ENCODE results near the gene ABHD8. TPM values are rescaled to one million over a fixed set of nuclear protein-coding genes. Genes with fewer than 3 reads are reported as not detected.

Gene ABHD8
- total and polyA plus RNA-seq, 2 of the 13 experiments (the other 11 are each of a cell fraction or from before 2014, with no cell fraction given) = 6.3 to 7.2 TPM

GRCh38 chr19:17334414-17335409 is 31.5 kb upstream of the ABHD8 start, which contains the start of gene ANO8 (continued):
- TF ChIP-seq GATAD2A (CRISPR knock-in tag; IDR thresholded peaks at IDR 0.05) (peak; percentile 24; the same call in 1 of the 2 replicates), ZNF282 (IDR thresholded peaks at IDR 0.05; ENCODE audit: partially characterized antibody) (no peak), RFX1 (IDR thresholded peaks at IDR 0.05) (no peak), CEBPG (CRISPR knock-in tag; IDR thresholded peaks at IDR 0.05) (no peak), ZBTB8A (CRISPR knock-in tag; IDR thresholded peaks at IDR 0.05; ENCODE audit: borderline replicate concordance, low read depth) (no peak), CREBL2 (CRISPR knock-in tag; IDR thresholded peaks at IDR 0.05; ENCODE audit: borderline replicate concordance) (no peak; the same call in 1 of the 2 replicates), CSRNP1 (CRISPR knock-in tag; IDR thresholded peaks at IDR 0.05) (no peak), XRCC5 (optimal IDR thresholded peaks at IDR 0.05; ENCODE audit: low read length) (peak; percentile 94), HOXA9 (CRISPR knock-in tag; IDR thresholded peaks at IDR 0.05; ENCODE audit: borderline replicate concordance) (no peak), HNRNPH1 (optimal IDR thresholded peaks at IDR 0.05; ENCODE audit: low read depth, low read length) (no peak), ATF7-NPFF (CRISPR knock-in tag; IDR thresholded peaks at IDR 0.05; ENCODE audit: low read depth) (peak; percentile 67; the same call in 1 of the 2 replicates), NFE2L2 (IDR thresholded peaks at IDR 0.05; ENCODE audit: low read length) (no peak), THAP11 (CRISPR knock-in tag; IDR thresholded peaks at IDR 0.05) (peak; percentile 86), SP5 (CRISPR knock-in tag; IDR thresholded peaks at IDR 0.05; ENCODE audit: borderline replicate concordance, low read depth) (peak; percentile 51), ZSCAN5A (CRISPR knock-in tag; IDR thresholded peaks at IDR 0.05; ENCODE audit: borderline replicate concordance) (no peak), ATM (IDR thresholded peaks at IDR 0.05; ENCODE audit: borderline replicate concordance) (no peak), NFKB2 (CRISPR knock-in tag; IDR thresholded peaks at IDR 0.05; ENCODE audit: borderline replicate concordance) (peak; percentile 86; the same call in 1 of the 2 replicates), NR0B2 (CRISPR knock-in tag; IDR thresholded peaks at IDR 0.05) (peak; percentile 67; the same call in 1 of the 2 replicates), HOXD1 (CRISPR knock-in tag; IDR thresholded peaks at IDR 0.05) (no peak), ZNF598 (CRISPR knock-in tag; IDR thresholded peaks at IDR 0.05; ENCODE audit: borderline replicate concordance) (peak; percentile 64; the same call in 1 of the 2 replicates), ZBTB26 (CRISPR knock-in tag; IDR thresholded peaks at IDR 0.05; ENCODE audit: borderline replicate concordance) (no peak), THAP7 (CRISPR knock-in tag; IDR thresholded peaks at IDR 0.05) (0 out of 2 replicates have a peak, but pooled peaks have one; percentile 21)
